ENCODE measurements around the gene SEPTIN11. TPM values are rescaled to one million over a fixed set of nuclear protein-coding genes. Genes with fewer than 3 reads are reported as not detected.

Gene SEPTIN11
- total and polyA plus RNA-seq, 9 of the 15 experiments (the other 6 are each of a cell fraction or from before 2014, with no cell fraction given), result 25.7 to 142 (median 84.3) TPM

- FAIRE-seq (no peak), DNase-seq (ENCODE audit: extremely low read depth in 1 of 4, low spot score in 3 of 4) (no peak), ATAC-seq (no peak)
- Histone ChIP-seq H3K27ac (ENCODE audit: extremely low read depth, low read depth, low read length) (no peak overlapping the region), H3K9me1 (ENCODE audit: control insufficient read depth, insufficient read depth, low read length) (no peaks in the 10 kb centered on the region), H3K4me3 (no peak overlapping the region), H3K4me2 (ENCODE audit: insufficient read depth, low read length) (no peak overlapping the region), H3K4me1 (replicated peaks in 1 of 2; ENCODE audit: control insufficient read depth in 2 of 2, insufficient read depth in 2 of 2, low read length in 2 of 2) (no peaks in the 10 kb centered on the region; a peak in 1 of 5 replicates), H4K20me1 (replicated peaks; ENCODE audit: control insufficient read depth, insufficient read depth, low read length) (peaks cover 4% of the 10 kb centered on the region; the same call in 1 of the 2 replicates), H3K27me3 (ENCODE audit: control insufficient read depth in 2 of 2, insufficient read depth in 2 of 2, low read length in 2 of 2) (no peaks in the 10 kb centered on the region), H2AFZ (ENCODE audit: low read depth, low read length) (no peak overlapping the region), H3K36me3 (ENCODE audit: control insufficient read depth, insufficient read depth, low read length) (peaks cover 5% of the 10 kb centered on the region; the same call in 2 of the 3 replicates), H3K9ac (ENCODE audit: insufficient read depth in 1 of 2, low read depth in 2 of 2, low read length in 2 of 2) (no peak overlapping the region), H3K79me2 (ENCODE audit: control insufficient read depth, insufficient read depth, low read length) (peaks cover 82% of the 10 kb centered on the region), H3K9me3 (replicated peaks; ENCODE audit: control insufficient read depth, insufficient read depth, low read depth, low read length) (no peaks in the 10 kb centered on the region)
- ChIA-PET POLR2A (interaction anchor here (1.5 to 1.7 kb wide), 2 partner anchors 8 to 11 kb away, joined by 3 to 5 read pairs; no protein-coding TSS in a partner anchor), CTCF (ENCODE audit: low intra/inter-chr PET ratio) (no interaction called here)
- in situ Hi-C loops (cut with MboI) (no loop called here), intact Hi-C loops (cut with micrococcal nuclease) (no loop called here)
- BruUV-seq (replicated peaks), result no TSS peak
- TF ChIP-seq PHB2 (IDR thresholded peaks at IDR 0.05; ENCODE audit: low read depth), result no peak
- TF ChIP-seq ZFP30 (CRISPR knock-in tag; IDR thresholded peaks at IDR 0.05; ENCODE audit: borderline replicate concordance), result no peak
- TF ChIP-seq MECOM (CRISPR knock-in tag; IDR thresholded peaks at IDR 0.05), result no peak
- TF ChIP-seq MLLT1 (IDR thresholded peaks at IDR 0.05), result no peak
- no peak for TF ChIP-seq SMARCA4 (IDR thresholded peaks at IDR 0.05)
- TF ChIP-seq GTF2F1 (IDR thresholded peaks at IDR 0.05; ENCODE audit: low read depth, low read length), result no peak
- TF ChIP-seq FOXJ2 (tag; IDR thresholded peaks at IDR 0.05), result no peak
- no peak for TF ChIP-seq TAF7 (tag; IDR thresholded peaks at IDR 0.05)
- no peak for TF ChIP-seq PTBP1 (IDR thresholded peaks at IDR 0.05; ENCODE audit: low read depth, low read length)
- no peak for TF ChIP-seq HEY1 (CRISPR knock-in tag; IDR thresholded peaks at IDR 0.05; ENCODE audit: borderline replicate concordance)
- 52% methylated on average over 4 of the region's 4 CpGs for WGBS (ENCODE audit: insufficient coverage, low coverage, missing lambda C conversion rate)
Measured at GRCh38 chr4:76960014-76960413, 10.5 kb downstream of the SEPTIN11 start.
